Ovary (tissue), 3 donors: ENCODE data around the gene TMEM14C.
"Not testable (repeated sequence)": the region's sequence is repeated elsewhere in the genome, so short reads cannot be mapped to it uniquely, and the experiment has no call there.

ENCODE experiments used
- CTCF ChIP-seq, 3 donors: fragments of 450-650 bp in 2 of 3; fragments of 200-600 bp in 1 of 3; IDR thresholded peaks; one replicate each; pipeline versions ENCODE4 v1.5.1 to v1.8.0; 2016 to 2022; ENCODE audit warnings: antibody characterized with exemption in 3 of 3, mild to moderate bottlenecking in 1 of 3
- POLR2A ChIP-seq: fragments of 450-650 bp; IDR thresholded peaks from one replicate; pipeline ENCODE4 v1.6.1; 2017; ENCODE audit warnings: antibody characterized with exemption, mild to moderate bottlenecking, moderate library complexity
- donor health status: DM: no; HTN: no; CAD: no.

DNA sequence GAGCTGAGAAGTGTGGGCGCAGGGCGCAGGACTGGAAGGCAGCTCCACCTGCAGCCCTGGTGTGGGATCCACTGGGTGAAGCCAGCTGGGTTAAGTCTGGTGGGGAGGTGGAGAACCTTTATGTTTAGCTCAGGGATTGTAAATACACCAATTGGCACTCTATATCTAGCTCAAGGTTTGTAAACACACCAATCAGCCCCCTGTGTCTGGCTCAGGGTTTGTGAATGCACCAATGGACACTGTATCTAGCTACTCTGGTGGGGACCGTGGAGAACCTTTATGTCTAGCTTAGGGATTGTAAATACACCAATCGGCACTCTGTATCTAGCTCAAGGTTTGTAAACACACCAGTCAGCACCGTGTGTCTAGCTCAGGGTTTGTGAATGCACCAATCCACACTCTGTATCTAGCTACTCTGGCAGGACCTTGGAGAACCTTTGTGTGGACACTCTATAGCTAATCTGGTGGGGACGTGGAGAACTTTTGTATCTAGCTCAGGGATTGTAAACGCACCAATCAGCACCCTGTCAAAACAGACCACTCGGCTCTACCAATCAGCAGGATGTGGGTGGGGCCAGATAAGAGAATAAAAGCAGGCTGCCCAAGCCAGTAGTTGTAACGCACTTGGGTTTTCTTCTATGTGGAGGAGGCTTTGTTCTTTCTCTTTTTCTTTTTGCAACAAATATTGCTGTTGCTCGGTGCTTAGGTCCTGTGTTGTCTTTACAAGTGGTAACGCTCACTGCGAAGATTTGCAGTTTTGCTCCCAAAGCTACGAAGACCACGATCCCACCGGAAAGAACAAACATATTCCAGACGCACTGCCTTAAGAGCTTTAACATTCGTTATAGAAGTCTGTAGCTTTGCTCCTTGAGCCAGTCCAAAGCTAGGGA is 1.7 kb upstream of the TMEM14C start:
- TF ChIP-seq CTCF (IDR thresholded peaks at IDR 0.05); POLR2A: not testable (repeated sequence)
